ENCODE data around the gene NLRC5. TPM values are rescaled to one million over a fixed set of nuclear protein-coding genes. Genes with fewer than 3 reads are reported as not detected.
"Not testable (repeated sequence)": the region's sequence is repeated elsewhere in the genome, so short reads cannot be mapped to it uniquely, and the experiment has no call there.

Gene NLRC5
- total and polyA plus RNA-seq, 4 donors = 23.9 to 46.4 (median 31.1) TPM

DNA sequence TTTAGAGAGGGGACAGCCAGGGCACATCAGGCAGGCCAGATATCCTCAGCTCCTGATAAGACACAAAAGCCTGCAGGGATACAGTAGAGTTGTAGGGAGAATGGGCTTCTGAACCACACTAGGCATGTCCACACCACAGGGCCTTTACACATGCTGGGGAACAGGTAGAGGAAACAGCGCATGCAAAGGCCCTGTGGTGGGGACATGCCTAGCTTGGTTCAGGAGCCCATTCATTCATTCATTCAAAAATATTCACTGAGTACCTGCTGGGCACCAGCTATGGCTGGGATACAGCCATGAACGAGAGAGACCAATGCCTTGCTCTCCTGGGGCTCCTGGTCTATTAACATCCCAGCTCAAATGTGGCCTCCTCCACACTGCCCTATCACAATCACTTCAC is 107.4 kb downstream of the NLRC5 start:
- Histone ChIP-seq H3K27ac (ENCODE audit: low read depth in 1 of 2, low read length in 1 of 2) (no peak overlapping the region), H3K36me3 (ENCODE audit: control insufficient read depth in 4 of 4, insufficient read depth in 4 of 4, low read length in 4 of 4) (no peaks in the 10 kb centered on the region), H3K9me3 (ENCODE audit: control insufficient read depth in 4 of 4, insufficient read depth in 3 of 4, low read length in 3 of 4) (no peaks in the 10 kb centered on the region), H3K9ac (ENCODE audit: insufficient read depth in 1 of 2, low read length in 2 of 2) (no peak overlapping the region), H3K27me3 (ENCODE audit: control insufficient read depth in 3 of 3, insufficient read depth in 3 of 3, low read length in 2 of 3) (no peaks in the 10 kb centered on the region), H3K4me1 (ENCODE audit: control insufficient read depth in 5 of 5, insufficient read depth in 5 of 5, low read length in 5 of 5) (peaks cover 0 to 19% (median 6%) of the 10 kb centered on the region in 5 donors), H3K4me3 (no peak overlapping the region)
- TF ChIP-seq, protein P1, sequence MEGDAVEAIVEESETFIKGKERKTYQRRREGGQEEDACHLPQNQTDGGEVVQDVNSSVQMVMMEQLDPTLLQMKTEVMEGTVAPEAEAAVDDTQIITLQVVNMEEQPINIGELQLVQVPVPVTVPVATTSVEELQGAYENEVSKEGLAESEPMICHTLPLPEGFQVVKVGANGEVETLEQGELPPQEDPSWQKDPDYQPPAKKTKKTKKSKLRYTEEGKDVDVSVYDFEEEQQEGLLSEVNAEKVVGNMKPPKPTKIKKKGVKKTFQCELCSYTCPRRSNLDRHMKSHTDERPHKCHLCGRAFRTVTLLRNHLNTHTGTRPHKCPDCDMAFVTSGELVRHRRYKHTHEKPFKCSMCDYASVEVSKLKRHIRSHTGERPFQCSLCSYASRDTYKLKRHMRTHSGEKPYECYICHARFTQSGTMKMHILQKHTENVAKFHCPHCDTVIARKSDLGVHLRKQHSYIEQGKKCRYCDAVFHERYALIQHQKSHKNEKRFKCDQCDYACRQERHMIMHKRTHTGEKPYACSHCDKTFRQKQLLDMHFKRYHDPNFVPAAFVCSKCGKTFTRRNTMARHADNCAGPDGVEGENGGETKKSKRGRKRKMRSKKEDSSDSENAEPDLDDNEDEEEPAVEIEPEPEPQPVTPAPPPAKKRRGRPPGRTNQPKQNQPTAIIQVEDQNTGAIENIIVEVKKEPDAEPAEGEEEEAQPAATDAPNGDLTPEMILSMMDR (IDR thresholded peaks at IDR 0.05; ENCODE audit: control extremely low read depth, extremely low read depth) = no peak
- no peak for DNase-seq
- WGBS, 2 donors = 99 to 100% methylated on average over 2 of the region's 2 CpGs
- ATAC-seq (ENCODE audit: insufficient read depth, low FRiP score) = no peak

DNA sequence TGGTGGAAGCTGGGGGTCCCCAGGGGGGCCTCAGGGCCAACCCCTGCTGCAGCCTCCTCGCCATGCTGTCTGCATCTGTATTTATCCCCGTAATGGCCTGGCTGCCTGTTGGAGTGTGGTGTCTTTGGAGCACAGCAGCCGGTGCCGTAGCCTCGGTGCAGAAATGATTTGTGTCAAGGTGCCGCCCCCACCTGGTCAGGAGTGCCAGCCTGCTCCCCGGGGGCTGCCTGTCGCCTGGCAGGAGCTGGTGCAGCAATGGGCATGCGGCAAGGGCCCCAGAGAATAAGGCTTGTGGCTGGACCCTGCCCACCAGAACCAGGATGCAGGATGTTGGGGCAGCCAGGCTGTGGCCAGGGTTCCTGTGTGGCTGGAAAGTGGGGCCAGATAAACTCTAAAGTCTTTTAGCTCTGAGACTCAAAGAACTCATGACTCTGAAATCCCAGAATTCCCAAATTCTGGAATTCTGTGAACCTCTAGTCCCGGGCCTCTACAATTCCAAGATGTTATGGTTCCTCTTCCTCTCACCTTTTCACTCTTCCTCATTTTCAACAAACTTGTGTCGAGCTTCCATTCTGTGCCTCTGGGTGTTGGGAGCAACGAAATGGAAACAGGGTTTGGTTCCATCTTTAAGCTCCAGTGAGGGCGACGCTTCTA is 109.0 kb downstream of the NLRC5 start:
- Histone ChIP-seq H3K9me3 (ENCODE audit: control insufficient read depth in 4 of 4, insufficient read depth in 3 of 4, low read length in 3 of 4) (no peaks in the 10 kb centered on the region), H3K36me3 (ENCODE audit: control insufficient read depth in 4 of 4, insufficient read depth in 4 of 4, low read length in 4 of 4) (no peaks in the 10 kb centered on the region), H3K27ac (ENCODE audit: low read depth in 1 of 2, low read length in 1 of 2) (no peak overlapping the region), H3K4me1 (ENCODE audit: control insufficient read depth in 5 of 5, insufficient read depth in 5 of 5, low read length in 5 of 5) (peaks cover 0 to 17% (median 6%) of the 10 kb centered on the region in 5 donors), H3K4me3 (no peak overlapping the region), H3K27me3 (ENCODE audit: control insufficient read depth in 3 of 3, insufficient read depth in 3 of 3, low read length in 2 of 3) (no peaks in the 10 kb centered on the region), H3K9ac (ENCODE audit: insufficient read depth in 1 of 2, low read length in 2 of 2) (no peak overlapping the region)
- no peak for ATAC-seq (ENCODE audit: insufficient read depth, low FRiP score)
- TF ChIP-seq, protein P1 (IDR thresholded peaks at IDR 0.05; ENCODE audit: control extremely low read depth, extremely low read depth) = no peak
- 73 to 79% methylated on average over 14 of the region's 14 CpGs for WGBS, 2 donors
- DNase-seq = no peak

DNA sequence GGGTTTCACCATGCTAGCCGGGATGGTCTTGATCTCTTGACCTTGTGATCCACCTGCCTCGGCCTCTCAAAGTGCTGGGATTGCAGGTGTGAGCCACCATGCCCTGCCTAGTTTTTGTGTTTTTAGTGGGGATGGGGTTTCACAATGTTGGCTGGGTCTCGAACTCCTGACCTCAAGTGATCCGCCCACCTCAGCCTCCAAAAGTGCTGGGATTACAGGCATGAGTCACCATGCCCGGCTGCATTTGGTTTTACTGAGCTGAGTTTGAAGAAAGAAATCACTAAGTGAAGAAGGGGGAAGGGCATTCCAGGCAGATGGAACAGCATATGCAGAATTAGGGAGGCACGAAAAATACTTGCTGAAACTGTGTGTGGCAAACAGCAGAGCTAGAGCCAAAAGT is 110.6 kb downstream of the NLRC5 start:
- H3K9me3 ChIP-seq (ENCODE audit: control insufficient read depth in 4 of 4, insufficient read depth in 3 of 4, low read length in 3 of 4); H3K4me3 ChIP-seq; H3K27ac ChIP-seq (ENCODE audit: low read depth in 1 of 2, low read length in 1 of 2); H3K27me3 ChIP-seq (ENCODE audit: control insufficient read depth in 3 of 3, insufficient read depth in 3 of 3, low read length in 2 of 3); DNase-seq; ATAC-seq (ENCODE audit: insufficient read depth, low FRiP score); H3K36me3 ChIP-seq (ENCODE audit: control insufficient read depth in 4 of 4, insufficient read depth in 4 of 4, low read length in 4 of 4); H3K9ac ChIP-seq (ENCODE audit: insufficient read depth in 1 of 2, low read length in 2 of 2): not testable (repeated sequence)
- WGBS, 2 donors = 67 to 69% methylated on average over 6 of the region's 6 CpGs
- peaks cover 0 to 13% (median 0%) of the 10 kb centered on the region in 5 donors for H3K4me1 ChIP-seq (ENCODE audit: control insufficient read depth in 5 of 5, insufficient read depth in 5 of 5, low read length in 5 of 5)

DNA sequence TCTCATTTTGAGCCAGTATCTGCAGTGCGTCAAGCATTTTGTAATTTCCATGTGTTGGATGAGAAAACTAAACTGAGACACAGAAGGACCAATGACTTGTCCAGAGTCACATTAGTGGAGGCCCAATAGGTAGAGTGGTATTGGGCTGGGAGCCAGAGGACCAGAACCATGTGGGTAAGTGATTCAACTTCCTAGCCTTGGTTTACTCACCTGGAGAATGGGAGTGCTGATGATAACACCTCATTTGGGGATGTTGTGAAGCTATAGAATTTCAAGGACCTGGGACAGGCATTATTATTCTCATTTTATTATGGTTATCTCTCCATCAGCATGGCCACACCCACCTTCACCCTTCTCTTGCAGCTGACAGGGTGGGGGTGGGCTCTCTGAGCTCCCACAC is 111.1 kb downstream of the NLRC5 start:
- Histone ChIP-seq H3K9me3 (ENCODE audit: control insufficient read depth in 4 of 4, insufficient read depth in 3 of 4, low read length in 3 of 4) (no peaks in the 10 kb centered on the region), H3K36me3 (ENCODE audit: control insufficient read depth in 4 of 4, insufficient read depth in 4 of 4, low read length in 4 of 4) (no peaks in the 10 kb centered on the region), H3K9ac (ENCODE audit: insufficient read depth in 1 of 2, low read length in 2 of 2) (no peak overlapping the region), H3K4me3 (no peak overlapping the region), H3K27me3 (ENCODE audit: control insufficient read depth in 3 of 3, insufficient read depth in 3 of 3, low read length in 2 of 3) (no peaks in the 10 kb centered on the region), H3K27ac (ENCODE audit: low read depth in 1 of 2, low read length in 1 of 2) (no peak overlapping the region), H3K4me1 (ENCODE audit: control insufficient read depth in 5 of 5, insufficient read depth in 5 of 5, low read length in 5 of 5) (peaks cover 0 to 13% (median 0%) of the 10 kb centered on the region in 5 donors)
- DNase-seq (no peak), ATAC-seq (ENCODE audit: insufficient read depth, low FRiP score) (no peak)
- TF ChIP-seq, protein P1 (IDR thresholded peaks at IDR 0.05; ENCODE audit: control extremely low read depth, extremely low read depth) = no peak
- 96 to 99% methylated on average over 1 of the region's 1 CpG for WGBS, 2 donors

Data from lung (tissue), 12 donors.